ENCODE results near the gene TMEM184B. TPM values are rescaled to one million over a fixed set of nuclear protein-coding genes. Genes with fewer than 3 reads are reported as not detected.

The TMEM184B gene
- total RNA-seq, 3 donors from 2014 or later (not counting 1 experiment from before 2014, with no cell fraction given) = 58.1 to 72.5 (median 68.6) TPM

DNA sequence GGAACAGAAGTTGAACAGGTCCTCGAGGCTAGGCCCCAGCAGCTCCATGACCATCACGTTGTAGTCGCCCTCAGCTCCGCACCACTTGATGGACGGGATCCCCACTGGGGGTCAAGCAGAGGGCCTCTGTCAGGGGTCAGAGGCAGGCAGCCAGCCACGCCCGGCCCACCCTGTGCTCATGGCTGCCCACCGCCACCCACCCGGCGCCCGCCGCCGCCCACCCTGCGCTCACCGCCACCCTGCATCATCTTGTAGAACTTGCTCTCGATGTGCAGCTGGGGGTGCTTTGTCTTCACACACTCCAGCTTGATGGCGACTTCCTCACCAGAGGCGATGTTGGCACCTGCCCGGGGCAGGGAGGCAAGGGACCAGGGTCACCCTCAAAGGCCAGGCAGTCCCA is 30.1 kb upstream of the TMEM184B start:
- DNase-seq = no peak
- Mint-ChIP-seq H3K4me3 (no peak overlapping the region), H3K36me3 (no peaks in the 10 kb centered on the region), H3K27ac (no peak overlapping the region), H3K9me3 (no peaks in the 10 kb centered on the region), H3K4me1 (peaks cover 19 to 23% of the 10 kb centered on the region in 2 donors), H3K27me3 (ENCODE audit: low read depth in 2 of 2) (no peaks in the 10 kb centered on the region)
- H3K36me3 ChIP-seq (ENCODE audit: control insufficient read depth, insufficient read depth, low read length) = peaks cover 40% of the 10 kb centered on the region
- no peak overlapping the region for H3K4me3 ChIP-seq (ENCODE audit: low read length)
- WGBS (ENCODE audit: insufficient coverage) = 97% methylated on average over 19 of the region's 19 CpGs
- intact Hi-C loops (cut with micrococcal nuclease) = no loop called here
- ATAC-seq = no peak
- H3K4me1 ChIP-seq (ENCODE audit: control insufficient read depth, insufficient read depth, low read length) = peaks cover 9% of the 10 kb centered on the region
- TF ChIP-seq, protein P1, sequence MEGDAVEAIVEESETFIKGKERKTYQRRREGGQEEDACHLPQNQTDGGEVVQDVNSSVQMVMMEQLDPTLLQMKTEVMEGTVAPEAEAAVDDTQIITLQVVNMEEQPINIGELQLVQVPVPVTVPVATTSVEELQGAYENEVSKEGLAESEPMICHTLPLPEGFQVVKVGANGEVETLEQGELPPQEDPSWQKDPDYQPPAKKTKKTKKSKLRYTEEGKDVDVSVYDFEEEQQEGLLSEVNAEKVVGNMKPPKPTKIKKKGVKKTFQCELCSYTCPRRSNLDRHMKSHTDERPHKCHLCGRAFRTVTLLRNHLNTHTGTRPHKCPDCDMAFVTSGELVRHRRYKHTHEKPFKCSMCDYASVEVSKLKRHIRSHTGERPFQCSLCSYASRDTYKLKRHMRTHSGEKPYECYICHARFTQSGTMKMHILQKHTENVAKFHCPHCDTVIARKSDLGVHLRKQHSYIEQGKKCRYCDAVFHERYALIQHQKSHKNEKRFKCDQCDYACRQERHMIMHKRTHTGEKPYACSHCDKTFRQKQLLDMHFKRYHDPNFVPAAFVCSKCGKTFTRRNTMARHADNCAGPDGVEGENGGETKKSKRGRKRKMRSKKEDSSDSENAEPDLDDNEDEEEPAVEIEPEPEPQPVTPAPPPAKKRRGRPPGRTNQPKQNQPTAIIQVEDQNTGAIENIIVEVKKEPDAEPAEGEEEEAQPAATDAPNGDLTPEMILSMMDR (IDR thresholded peaks at IDR 0.05) = no peak
- no peaks in the 10 kb centered on the region for H3K27me3 ChIP-seq (ENCODE audit: control insufficient read depth, insufficient read depth, low read length)
- H3K9me3 ChIP-seq (ENCODE audit: control insufficient read depth, insufficient read depth, low read length) = no peaks in the 10 kb centered on the region
- no peak overlapping the region for H3K27ac ChIP-seq (ENCODE audit: low read length)

DNA sequence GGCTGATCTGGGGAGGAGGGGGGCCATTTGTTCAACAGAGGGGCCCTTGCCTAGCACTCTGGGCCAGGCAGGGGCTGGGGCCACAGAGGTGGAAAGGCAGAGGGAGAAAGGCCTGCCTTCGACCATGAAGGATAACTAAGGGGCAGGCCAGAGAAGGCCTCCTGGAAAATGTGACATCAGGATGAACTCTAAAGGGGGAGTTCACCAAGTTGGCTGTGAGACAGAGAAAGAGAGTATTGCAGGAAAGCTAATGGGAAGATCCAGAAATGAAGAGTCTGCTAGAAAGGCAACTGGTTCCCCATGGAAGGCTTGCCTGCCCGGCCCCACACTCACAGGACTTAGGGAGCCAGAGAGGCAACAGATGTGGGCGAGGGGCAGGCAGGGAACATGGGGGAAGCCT is 28.1 kb upstream of the TMEM184B start:
- no peaks in the 10 kb centered on the region for H3K27me3 Mint-ChIP-seq (ENCODE audit: low read depth in 2 of 2)
- Histone ChIP-seq H3K4me1 (ENCODE audit: control insufficient read depth, insufficient read depth, low read length) (peaks cover 5% of the 10 kb centered on the region), H3K9me3 (ENCODE audit: control insufficient read depth, insufficient read depth, low read length) (no peaks in the 10 kb centered on the region), H3K27me3 (ENCODE audit: control insufficient read depth, insufficient read depth, low read length) (no peaks in the 10 kb centered on the region), H3K36me3 (ENCODE audit: control insufficient read depth, insufficient read depth, low read length) (peaks cover 60% of the 10 kb centered on the region), H3K4me3 (ENCODE audit: low read length) (no peak overlapping the region), H3K27ac (ENCODE audit: low read length) (no peak overlapping the region)
- no peak for ATAC-seq
- no peaks in the 10 kb centered on the region for H3K36me3 Mint-ChIP-seq
- intact Hi-C loops (cut with micrococcal nuclease) = no loop called here
- H3K4me1 Mint-ChIP-seq = peaks cover 16 to 18% of the 10 kb centered on the region in 2 donors
- TF ChIP-seq, protein P1 (IDR thresholded peaks at IDR 0.05) = no peak
- H3K9me3 Mint-ChIP-seq = no peaks in the 10 kb centered on the region
- peak overlapping the region in 1 of 2 donors; percentile 56 for H3K27ac Mint-ChIP-seq
- 96% methylated on average over 3 of the region's 3 CpGs for WGBS (ENCODE audit: insufficient coverage)
- DNase-seq = no peak
- no peak overlapping the region for H3K4me3 Mint-ChIP-seq

DNA sequence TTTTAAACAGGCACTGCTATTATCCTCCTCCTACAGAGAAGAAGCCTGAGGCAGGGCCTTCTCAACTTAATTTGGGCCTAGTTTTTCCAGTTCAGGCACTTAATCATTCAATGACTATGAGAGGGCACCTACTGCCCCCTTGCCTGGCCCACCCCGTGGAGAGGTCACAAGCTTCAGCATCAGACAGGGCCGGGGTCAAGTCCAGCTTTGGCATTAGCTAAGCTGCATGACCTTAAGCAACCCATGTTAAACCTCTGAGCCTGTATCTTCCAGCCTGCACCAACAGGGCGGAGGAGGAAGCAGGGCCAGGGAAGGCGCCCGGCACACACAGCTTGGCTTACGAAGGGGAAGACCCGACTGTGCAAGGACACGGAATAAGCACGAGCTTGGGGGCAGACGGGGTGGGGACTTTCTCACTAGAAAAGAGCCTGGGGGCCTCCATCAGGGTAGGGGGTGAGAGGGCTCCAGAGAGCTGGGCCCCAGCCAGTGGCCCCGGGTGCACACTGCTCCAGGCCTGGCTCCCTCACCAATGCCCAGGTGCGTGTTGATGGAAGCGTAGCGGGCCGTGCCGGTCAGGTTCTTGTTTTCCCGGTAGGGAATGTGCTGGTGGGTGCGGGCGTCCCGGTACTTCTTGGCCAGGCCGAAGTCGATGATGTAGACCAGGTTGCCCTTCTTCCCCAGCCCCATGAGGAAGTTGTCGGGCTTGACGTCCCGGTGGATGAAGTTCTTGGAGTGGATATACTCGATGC is 27.6 kb upstream of the TMEM184B start:
- no peak overlapping the region for H3K4me3 Mint-ChIP-seq
- Histone ChIP-seq H3K27me3 (ENCODE audit: control insufficient read depth, insufficient read depth, low read length) (no peaks in the 10 kb centered on the region), H3K36me3 (ENCODE audit: control insufficient read depth, insufficient read depth, low read length) (peaks cover 63% of the 10 kb centered on the region), H3K27ac (ENCODE audit: low read length) (no peak overlapping the region), H3K9me3 (ENCODE audit: control insufficient read depth, insufficient read depth, low read length) (no peaks in the 10 kb centered on the region), H3K4me3 (ENCODE audit: low read length) (no peak overlapping the region), H3K4me1 (ENCODE audit: control insufficient read depth, insufficient read depth, low read length) (no peaks in the 10 kb centered on the region)
- ATAC-seq (no peak), DNase-seq (no peak)
- WGBS (ENCODE audit: insufficient coverage) = 97% methylated on average over 26 of the region's 26 CpGs
- no peaks in the 10 kb centered on the region for H3K9me3 Mint-ChIP-seq
- TF ChIP-seq, protein P1 (IDR thresholded peaks at IDR 0.05) = no peak
- H3K27me3 Mint-ChIP-seq (ENCODE audit: low read depth in 2 of 2) = no peaks in the 10 kb centered on the region
- intact Hi-C loops (cut with micrococcal nuclease) = no loop called here
- H3K36me3 Mint-ChIP-seq = no peaks in the 10 kb centered on the region
- H3K4me1 Mint-ChIP-seq = peaks cover 12 to 13% of the 10 kb centered on the region in 2 donors
- peak overlapping the region in 1 of 2 donors; percentile 56 for H3K27ac Mint-ChIP-seq

DNA sequence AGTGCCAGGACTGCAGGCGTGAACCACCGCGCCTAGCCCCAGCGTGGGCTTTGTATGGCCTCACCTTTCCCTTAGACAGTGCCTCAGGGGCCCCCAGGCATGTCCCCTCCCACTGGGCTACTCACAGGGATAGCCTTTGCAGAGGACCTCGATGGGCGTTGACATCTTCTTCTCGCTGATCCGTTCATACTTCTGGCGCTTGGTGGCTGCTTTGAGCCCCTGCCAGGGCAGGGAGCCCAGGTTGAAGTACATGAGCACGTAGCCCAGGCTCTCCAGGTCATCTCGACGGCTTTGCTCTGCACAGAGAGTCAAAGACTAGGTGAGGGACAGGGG is 26.9 kb upstream of the TMEM184B start:
- DNase-seq = no peak
- TF ChIP-seq, protein P1 (IDR thresholded peaks at IDR 0.05) = no peak
- H3K36me3 ChIP-seq (ENCODE audit: control insufficient read depth, insufficient read depth, low read length) = peaks cover 63% of the 10 kb centered on the region

More for the DNA sequence above, 26.9 kb upstream of the TMEM184B start:
- no peak for ATAC-seq
- Mint-ChIP-seq H3K27me3 (ENCODE audit: low read depth in 2 of 2) (no peaks in the 10 kb centered on the region), H3K4me1 (peaks cover 10 to 13% of the 10 kb centered on the region in 2 donors), H3K4me3 (no peak overlapping the region), H3K27ac (no peak overlapping the region), H3K9me3 (no peaks in the 10 kb centered on the region), H3K36me3 (no peaks in the 10 kb centered on the region)
- Histone ChIP-seq H3K9me3 (ENCODE audit: control insufficient read depth, insufficient read depth, low read length) (no peaks in the 10 kb centered on the region), H3K27ac (ENCODE audit: low read length) (no peak overlapping the region), H3K4me1 (ENCODE audit: control insufficient read depth, insufficient read depth, low read length) (no peaks in the 10 kb centered on the region), H3K27me3 (ENCODE audit: control insufficient read depth, insufficient read depth, low read length) (no peaks in the 10 kb centered on the region), H3K4me3 (ENCODE audit: low read length) (no peak overlapping the region)
- 96% methylated on average over 12 of the region's 12 CpGs for WGBS (ENCODE audit: insufficient coverage)
- intact Hi-C loops (cut with micrococcal nuclease) = no loop called here
